ENCODE results near the gene CNOT4.
"Not testable (repeated sequence)": the region's sequence is repeated elsewhere in the genome, so short reads cannot be mapped to it uniquely, and the experiment has no call there.

CNOT4 gene

GRCh38 chr7:135512135-135512887 is 2.4 kb upstream of the CNOT4 start:
- DNase-seq (ENCODE audit: low read depth), result no peak

GRCh38 chr7:135510592-135511183 is 786 bp upstream of the CNOT4 start:
- no peak for DNase-seq (ENCODE audit: low read depth)

GRCh38 chr7:135509589-135509838 is 388 bp downstream of the CNOT4 start:
- DNase-seq (ENCODE audit: low read depth), result no peak

GRCh38 chr7:135508883-135509588 is 866 bp downstream of the CNOT4 start:
- no peak for DNase-seq (ENCODE audit: low read depth)

DNA sequence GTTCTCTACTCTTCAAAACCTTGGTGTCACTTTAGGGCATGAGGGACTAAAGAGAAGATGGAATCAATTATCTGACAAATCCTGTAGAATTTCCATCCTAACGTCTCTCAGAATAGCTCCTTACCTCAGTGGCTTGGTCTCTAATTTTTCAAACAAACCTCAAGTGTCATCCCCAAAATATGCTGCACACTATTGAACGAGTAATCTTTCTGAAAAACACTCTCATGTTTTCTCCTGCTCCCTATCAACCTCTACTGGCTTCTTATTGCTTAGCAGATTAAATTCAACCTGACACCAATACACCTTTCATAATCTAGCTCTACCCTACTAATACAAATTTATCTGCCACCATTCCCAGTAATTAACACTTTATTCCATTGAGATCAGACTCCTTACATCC is 8.5 kb downstream of the CNOT4 start:
- DNase-seq (ENCODE audit: low read depth), result no peak

DNA sequence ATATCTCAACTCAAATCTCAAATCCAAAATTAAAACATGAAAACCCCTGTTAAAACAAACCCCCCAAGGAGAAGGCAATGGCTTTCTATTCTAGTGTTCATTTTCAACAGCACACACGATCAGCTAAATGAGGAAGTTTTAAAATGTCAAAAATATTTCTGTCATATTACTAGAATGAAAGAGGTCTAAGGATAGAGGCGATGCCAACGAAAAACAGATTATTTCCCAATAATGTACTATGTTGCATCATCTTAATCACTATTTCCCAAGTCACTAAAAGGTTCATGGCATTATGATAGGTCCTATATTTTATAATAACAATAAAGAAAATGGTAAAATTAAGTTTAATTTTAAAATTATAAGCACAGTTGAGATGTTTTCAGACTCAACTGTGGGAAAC is 10.1 kb downstream of the CNOT4 start:
- DNase-seq (ENCODE audit: low read depth), result no peak

DNA sequence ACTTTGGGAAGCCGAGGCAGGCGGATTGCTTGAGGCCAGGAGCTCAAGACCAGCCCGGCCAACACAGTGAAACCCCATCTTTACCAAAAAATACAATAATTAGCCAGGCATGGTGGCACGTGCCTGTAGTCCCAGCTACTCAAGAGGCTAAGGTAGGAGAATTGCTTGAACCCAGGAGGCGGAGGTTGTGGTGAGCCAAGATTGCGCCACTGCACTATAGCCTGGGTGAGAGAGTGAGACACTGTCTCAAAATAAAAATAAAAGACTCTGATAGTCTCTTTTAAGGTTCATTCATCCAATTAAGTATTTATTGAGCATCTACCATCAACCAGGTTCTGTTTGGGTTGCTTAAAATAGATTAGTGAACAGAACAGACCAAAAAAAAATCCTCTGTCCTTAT is 12.7 kb downstream of the CNOT4 start:
- DNase-seq (ENCODE audit: low read depth), result not testable (repeated sequence)

DNA sequence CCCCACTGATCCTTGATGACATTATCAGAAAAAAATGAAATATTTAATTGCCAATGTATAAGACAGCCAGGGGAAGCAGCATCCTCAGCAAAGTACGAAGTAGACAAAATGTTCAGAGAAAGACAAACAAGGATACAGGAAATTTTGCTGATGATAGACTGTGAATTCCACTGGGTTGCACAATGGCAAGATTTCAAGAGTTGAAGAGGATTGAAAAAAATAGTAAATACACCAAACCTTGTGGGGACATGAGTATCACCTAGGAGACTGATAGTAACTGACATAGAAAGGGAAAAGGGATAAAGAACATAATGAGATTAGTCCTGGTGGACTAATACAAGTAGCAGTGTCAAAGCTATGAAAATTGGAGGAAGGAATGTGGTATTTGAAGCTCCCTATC is 16.5 kb downstream of the CNOT4 start:
- no peak for DNase-seq (ENCODE audit: low read depth)

DNA sequence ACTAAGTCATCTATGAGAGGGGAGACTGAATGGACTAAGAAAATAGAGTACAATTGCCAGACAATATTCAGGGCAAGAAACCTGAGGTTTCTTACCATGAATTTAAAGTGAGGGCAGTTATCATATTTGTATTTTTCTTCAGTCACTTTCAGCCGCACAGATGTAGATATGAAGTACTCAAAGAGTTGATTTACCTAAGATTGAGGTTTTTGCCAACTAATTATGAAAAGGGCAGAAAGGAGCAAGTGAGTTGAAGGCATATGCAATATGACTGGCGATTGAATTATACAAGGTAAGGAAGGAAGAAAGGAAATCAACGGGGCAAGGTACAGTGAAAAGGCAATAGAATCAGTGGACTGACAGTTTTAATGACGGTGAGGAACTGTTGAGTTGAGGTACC is 17.8 kb downstream of the CNOT4 start:
- DNase-seq (ENCODE audit: low read depth), result no peak

DNA sequence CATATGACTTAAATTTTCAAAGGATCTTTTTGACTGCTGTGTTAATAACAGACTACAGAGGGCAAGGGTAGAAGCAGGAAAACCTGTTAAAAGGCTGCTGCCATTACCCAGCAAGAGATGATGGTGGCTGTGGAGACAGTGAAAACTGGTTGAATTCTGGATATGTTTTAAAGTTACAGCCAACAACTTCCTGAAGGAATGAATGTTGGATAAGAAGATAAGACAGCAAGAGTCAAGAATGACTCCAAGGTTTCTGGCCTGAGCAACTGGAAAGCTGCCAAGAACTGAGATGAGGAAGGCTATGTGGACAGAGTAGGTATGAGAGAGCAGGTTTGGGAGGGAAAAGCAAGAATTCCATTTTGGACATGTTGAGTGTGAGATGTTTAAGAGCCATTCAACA is 19.1 kb downstream of the CNOT4 start:
- no peak for DNase-seq (ENCODE audit: low read depth)

DNA sequence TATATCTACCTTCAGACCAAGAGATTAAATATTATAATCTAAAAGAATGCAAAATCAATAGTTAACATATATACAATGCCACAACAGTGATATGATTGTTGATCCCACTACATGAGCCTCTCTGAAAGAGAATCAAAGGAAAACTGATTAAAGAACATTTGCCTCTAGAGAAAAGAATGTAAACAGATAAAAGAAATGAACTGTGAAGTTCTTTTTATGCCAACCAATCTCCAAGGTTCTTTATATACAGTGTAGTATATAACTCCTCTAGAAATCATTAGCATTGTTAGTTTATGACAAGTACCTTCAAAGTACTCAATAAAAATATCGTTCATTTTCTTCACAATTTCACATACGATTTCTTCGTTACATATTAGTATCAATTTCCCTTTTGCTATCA is 20.1 kb downstream of the CNOT4 start:
- no peak for DNase-seq (ENCODE audit: low read depth)

GRCh38 chr7:135486261-135486920 is 23.5 kb downstream of the CNOT4 start:
- DNase-seq (ENCODE audit: low read depth), result peak; percentile 68

DNA sequence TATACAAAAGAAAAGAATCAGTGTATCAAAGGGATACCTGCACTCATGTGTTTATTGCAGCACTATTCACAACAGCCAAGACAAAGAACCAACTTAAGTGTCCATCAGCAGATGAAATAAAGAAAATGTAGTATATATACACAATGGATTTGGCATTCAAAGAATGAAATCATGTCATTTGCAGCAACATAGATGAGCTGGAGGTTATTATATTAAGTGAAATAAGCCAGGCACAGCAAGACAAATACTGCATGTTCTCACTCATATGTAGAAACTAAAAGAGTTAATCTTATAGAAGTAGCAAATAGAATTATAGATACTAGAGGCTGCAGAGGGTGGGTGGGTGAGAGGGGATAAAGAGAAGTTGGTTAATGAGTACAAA is 28.3 kb downstream of the CNOT4 start:
- no peak for DNase-seq (ENCODE audit: low read depth)

GRCh38 chr7:135480966-135481597 is 28.8 kb downstream of the CNOT4 start:
- DNase-seq (ENCODE audit: low read depth), result no peak

- DNase-seq (ENCODE audit: low read depth), result no peak
Observed at GRCh38 chr7:135475521-135475920, 34.4 kb downstream of the CNOT4 start.

DNA sequence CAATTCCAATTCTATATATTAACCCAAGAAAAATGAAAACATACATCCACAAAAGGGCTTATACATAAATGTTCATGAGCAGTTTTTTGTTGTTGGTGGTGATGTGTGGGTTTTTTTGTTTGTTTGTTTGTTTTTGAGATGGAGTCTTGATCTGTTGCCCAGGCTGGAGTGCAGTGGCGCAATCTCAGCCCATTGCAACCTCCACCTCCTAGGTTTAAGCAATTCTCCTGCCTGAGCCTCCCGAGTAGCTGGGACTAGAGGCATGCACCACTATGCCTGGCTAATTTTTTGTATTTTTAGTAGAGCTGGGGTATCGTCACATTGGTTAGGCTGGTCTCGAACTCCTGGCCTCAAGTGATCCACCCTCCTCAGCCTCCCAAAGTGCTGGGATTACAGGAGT is 40.2 kb downstream of the CNOT4 start:
- not testable (repeated sequence) for DNase-seq (ENCODE audit: low read depth)

GRCh38 chr7:135467207-135467711 is 42.6 kb downstream of the CNOT4 start:
- no peak for DNase-seq (ENCODE audit: low read depth)

DNA sequence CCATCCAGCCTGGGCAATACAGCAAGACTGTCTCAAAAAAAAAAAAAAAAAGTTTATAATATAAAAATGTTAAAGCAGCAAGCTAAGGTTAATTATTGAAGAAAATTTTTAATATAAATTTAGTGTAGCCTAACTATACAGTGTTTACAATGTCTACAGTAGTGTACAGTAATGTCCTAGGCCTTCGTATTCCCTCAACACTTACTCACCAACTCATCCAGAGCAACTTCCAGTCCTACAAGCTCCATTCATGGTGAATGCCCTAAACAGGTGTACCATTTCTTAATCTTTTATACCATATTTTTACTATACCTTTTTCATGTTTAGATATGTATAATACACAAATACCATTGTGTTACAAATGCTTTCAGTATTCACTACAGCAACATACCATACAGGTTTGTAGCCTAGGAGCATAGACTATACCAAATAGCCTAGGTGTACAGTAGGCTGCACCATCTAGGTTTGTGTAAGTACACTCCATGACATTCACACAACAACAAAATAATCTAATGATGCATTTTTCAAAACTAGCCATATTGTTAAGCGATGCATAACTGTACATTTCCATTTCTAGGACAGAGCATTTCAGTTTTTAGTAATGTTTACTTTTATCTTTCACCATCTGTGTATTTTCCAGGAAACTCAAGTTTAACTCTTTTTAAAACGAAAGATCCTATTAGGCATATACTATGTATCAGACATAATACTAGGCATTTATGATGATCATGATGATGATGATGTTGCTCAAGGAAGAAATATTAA is 43.3 kb downstream of the CNOT4 start:
- DNase-seq (ENCODE audit: low read depth), result no peak

GRCh38 chr7:135463908-135464307 is 46.0 kb downstream of the CNOT4 start:
- no peak for DNase-seq (ENCODE audit: low read depth)

GRCh38 chr7:135459951-135460567 is 49.8 kb downstream of the CNOT4 start:
- DNase-seq (ENCODE audit: low read depth), result no peak

GRCh38 chr7:135459076-135459475 is 50.8 kb downstream of the CNOT4 start:
- no peak for DNase-seq (ENCODE audit: low read depth)

Measured in GM04503 (cell line).